ENCODE results near the gene PDHB. TPM values are rescaled to one million over a fixed set of nuclear protein-coding genes. Genes with fewer than 3 reads are reported as not detected.
"Not testable (repeated sequence)": the region's sequence is repeated elsewhere in the genome, so short reads cannot be mapped to it uniquely, and the experiment has no call there.

The PDHB gene
- total and polyA plus RNA-seq, 12 donors, result 59.2 to 264 (median 102) TPM

DNA sequence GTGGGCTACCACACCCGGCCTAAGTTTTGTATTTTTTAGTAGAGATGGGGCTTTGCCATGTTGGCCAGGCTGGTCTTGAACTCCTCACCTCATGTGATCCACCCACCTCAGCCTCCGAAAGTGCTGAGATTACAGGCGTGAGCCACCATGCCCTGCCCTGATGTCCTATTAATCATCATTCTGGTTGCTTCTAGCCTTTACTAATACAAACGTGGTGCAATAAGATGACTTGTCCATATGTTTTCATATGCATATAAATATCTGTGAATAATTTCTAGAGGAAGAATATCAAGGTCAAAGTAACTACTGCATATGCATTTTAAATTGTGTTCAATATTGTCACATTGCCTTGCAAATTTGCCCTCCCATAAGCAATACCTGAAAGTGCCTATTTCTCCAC lies 25.5 kb upstream of the PDHB start:
- no peaks in the 10 kb centered on the region for H3K4me1 ChIP-seq (replicated peaks in 1 of 2)
- H3K27me3 ChIP-seq, result no peaks in the 10 kb centered on the region
- H3K27ac ChIP-seq, result no peak overlapping the region
- intact Hi-C loops (cut with DNase I), result no loop called here
- TF ChIP-seq, protein P1, sequence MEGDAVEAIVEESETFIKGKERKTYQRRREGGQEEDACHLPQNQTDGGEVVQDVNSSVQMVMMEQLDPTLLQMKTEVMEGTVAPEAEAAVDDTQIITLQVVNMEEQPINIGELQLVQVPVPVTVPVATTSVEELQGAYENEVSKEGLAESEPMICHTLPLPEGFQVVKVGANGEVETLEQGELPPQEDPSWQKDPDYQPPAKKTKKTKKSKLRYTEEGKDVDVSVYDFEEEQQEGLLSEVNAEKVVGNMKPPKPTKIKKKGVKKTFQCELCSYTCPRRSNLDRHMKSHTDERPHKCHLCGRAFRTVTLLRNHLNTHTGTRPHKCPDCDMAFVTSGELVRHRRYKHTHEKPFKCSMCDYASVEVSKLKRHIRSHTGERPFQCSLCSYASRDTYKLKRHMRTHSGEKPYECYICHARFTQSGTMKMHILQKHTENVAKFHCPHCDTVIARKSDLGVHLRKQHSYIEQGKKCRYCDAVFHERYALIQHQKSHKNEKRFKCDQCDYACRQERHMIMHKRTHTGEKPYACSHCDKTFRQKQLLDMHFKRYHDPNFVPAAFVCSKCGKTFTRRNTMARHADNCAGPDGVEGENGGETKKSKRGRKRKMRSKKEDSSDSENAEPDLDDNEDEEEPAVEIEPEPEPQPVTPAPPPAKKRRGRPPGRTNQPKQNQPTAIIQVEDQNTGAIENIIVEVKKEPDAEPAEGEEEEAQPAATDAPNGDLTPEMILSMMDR (IDR thresholded peaks at IDR 0.05), result no peak
- no peak for TF ChIP-seq POLR2A (IDR thresholded peaks at IDR 0.05)
- no peaks in the 10 kb centered on the region for H3K9me3 ChIP-seq (replicated peaks in 1 of 3)
- H3K36me3 ChIP-seq (replicated peaks in 1 of 2), result no peaks in the 10 kb centered on the region
- no peak for DNase-seq
- H3K4me3 ChIP-seq, result no peak overlapping the region
- WGBS, 4 donors, result 76 to 89% (median 79%) methylated on average over 4 of the region's 4 CpGs

DNA sequence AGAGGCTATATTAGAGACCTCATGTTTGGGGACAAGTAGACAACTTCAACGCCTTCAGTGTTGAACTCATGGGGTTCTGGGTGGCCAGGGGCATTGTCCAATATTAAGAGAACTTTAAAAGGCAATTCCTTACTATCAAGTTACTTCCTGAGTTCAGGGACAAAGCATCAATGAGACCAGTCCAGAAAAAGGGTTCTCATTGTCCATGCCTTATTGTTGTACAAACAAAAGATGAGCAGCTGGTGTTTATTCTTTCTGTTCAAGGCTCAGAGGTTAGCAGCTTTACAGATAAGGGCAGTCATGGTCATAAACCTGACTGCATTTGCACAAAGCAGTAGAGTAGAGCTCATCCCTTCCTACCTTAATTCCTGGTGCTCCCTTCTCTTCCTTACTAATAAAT lies 18.5 kb upstream of the PDHB start:
- H3K4me1 ChIP-seq (replicated peaks in 1 of 2), result no peaks in the 10 kb centered on the region

DNA sequence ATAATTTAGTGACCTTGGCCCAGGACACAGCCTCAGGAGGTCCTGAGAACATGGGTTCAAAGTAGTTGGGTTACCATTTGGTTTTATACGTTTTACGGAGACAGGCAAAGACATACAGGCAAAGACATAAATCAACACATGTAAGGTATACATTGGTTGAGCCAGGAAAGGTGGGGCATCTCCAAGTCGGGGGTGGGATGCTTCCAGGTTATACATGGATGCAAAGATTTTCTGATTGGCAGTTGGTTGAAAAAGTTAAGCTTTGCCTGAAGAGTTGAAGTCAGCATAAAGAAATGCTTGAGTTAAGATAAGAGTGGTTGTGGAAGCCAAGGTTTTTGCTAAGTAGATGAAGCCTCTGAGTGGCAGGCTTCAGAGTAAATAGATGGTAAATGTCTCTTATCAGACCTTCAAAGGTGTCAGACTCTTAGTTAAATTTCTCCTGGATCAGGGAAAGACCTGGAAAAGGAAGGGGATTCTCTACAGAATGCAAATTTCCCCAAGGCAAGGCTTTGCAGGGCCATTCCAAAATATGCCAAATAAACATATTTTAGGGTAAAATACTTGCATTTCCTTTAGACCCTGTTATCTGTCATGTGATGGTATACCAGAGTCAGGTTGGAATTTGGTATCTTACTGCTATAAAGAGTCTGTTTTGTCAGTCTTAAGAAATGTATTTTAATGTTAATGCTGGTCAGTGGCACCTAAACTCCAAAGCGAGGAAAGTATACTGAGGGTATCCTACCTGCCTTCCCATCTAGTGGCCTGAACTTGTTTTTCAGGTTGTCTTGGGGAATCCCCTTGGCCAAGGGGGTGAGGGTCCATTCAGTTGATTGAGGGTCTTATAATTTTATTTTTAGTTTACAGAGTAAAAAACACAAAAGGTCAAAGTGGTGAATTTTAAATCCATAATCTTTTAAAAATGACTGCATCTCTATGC lies 8.2 kb upstream of the PDHB start:
- Histone ChIP-seq H3K9me3 (replicated peaks in 1 of 3) (no peaks in the 10 kb centered on the region), H3K27ac (no peak overlapping the region), H3K27me3 (no peaks in the 10 kb centered on the region), H3K4me1 (replicated peaks in 1 of 2) (no peaks in the 10 kb centered on the region), H3K4me3 (no peak overlapping the region), H3K36me3 (replicated peaks in 1 of 2) (no peaks in the 10 kb centered on the region)
- intact Hi-C loops (cut with DNase I), result no loop called here
- WGBS, 4 donors, result 75 to 84% (median 78%) methylated on average over 4 of the region's 4 CpGs
- TF ChIP-seq, protein P1 (IDR thresholded peaks at IDR 0.05), result no peak
- no peak for DNase-seq

More for the DNA sequence above, 18.5 kb upstream of the PDHB start:
- TF ChIP-seq, protein P1 (IDR thresholded peaks at IDR 0.05), result no peak
- WGBS, 4 donors, result 59 to 100% (median 75%) methylated on average over 1 of the region's 1 CpG
- Histone ChIP-seq H3K4me3 (no peak overlapping the region), H3K27me3 (no peaks in the 10 kb centered on the region), H3K9me3 (replicated peaks in 1 of 3) (no peaks in the 10 kb centered on the region), H3K27ac (no peak overlapping the region), H3K36me3 (replicated peaks in 1 of 2) (no peaks in the 10 kb centered on the region)
- DNase-seq, result no peak
- intact Hi-C loops (cut with DNase I), result no loop called here

DNA sequence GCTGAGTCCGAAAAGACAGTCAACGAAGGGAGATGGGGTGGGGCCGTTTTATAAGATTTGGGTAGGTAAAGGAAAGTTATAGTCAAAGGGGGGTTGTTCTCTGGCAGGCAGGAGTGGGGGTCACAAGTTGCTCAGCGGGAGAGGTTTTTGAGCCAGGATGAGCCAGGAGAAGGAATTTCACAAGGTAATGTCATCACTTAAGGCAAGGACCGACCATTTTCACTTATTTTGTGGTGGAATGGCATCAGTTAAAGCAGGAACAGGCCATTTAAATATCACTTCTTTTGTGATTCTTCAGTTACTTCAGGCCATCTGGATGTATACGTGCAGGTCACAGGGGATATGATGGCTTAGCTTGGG lies 7.3 kb upstream of the PDHB start:
- DNase-seq; H3K4me3 ChIP-seq; H3K27ac ChIP-seq; H3K36me3 ChIP-seq (replicated peaks in 1 of 2); intact Hi-C loops (cut with DNase I); H3K4me1 ChIP-seq (replicated peaks in 1 of 2); H3K27me3 ChIP-seq; H3K9me3 ChIP-seq (replicated peaks in 1 of 3): not testable (repeated sequence)
- 83 to 88% (median 86%) methylated on average over 6 of the region's 6 CpGs for WGBS, 4 donors

DNA sequence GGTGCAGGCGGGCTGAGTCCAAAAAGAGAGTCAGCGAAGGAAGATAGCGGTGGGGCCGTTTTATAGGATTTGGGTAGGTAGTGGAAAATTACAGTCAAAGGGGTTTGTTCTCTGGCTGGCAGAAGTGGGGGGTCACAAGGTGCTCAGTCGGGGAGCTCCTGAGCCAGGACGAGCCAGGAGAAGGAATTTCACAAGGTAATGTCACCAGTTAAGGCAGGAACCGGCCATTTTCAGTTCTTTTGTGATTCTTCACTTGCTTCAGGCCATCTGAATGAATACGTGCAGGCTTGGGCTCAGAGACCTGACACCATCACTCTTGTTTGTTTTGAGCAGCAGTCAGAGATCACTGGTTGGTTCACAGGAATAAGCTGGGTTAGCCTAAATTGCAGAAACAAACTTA lies 3.6 kb upstream of the PDHB start:
- H3K9me3 ChIP-seq (replicated peaks in 1 of 3); H3K4me3 ChIP-seq; DNase-seq; intact Hi-C loops (cut with DNase I); H3K27me3 ChIP-seq; H3K27ac ChIP-seq; H3K36me3 ChIP-seq (replicated peaks in 1 of 2): not testable (repeated sequence)
- 73 to 80% (median 76%) methylated on average over 8 of the region's 8 CpGs for WGBS, 4 donors
- peaks cover 8 to 14% of the 10 kb centered on the region in 2 donors for H3K4me1 ChIP-seq (replicated peaks in 1 of 2)
